HEK293 (cell line): Measurements from ENCODE around the gene CHD2.

ENCODE experiments used
- CTCF ChIA-PET: fragments of 350-600 bp; formaldehyde crosslinking; extraction: SDS; loops from one replicate; lab custom pipeline; 2021; ENCODE audit warnings: antibody characterized with exemption; lab: Yijun Ruan, JAX
- POLR2A ChIA-PET: fragments of 300-600 bp; formaldehyde crosslinking; extraction: SDS; loops from one replicate; lab custom pipeline; 2020; ENCODE audit warnings: antibody characterized with exemption, inconsistent platforms; lab: Yijun Ruan, JAX
- H3K27ac ChIP-seq: fragments of 200-500 bp; sonication (Bioruptor generic); 2 replicates; pipeline ENCODE4 v1.5.1; 2014; ENCODE audit warnings: low read depth, low read length, control low read depth, inconsistent platforms; ENCODE audit errors: extremely low read depth
- H3K36me3 ChIP-seq, 2 experiments: fragments of 200-500 bp in 1 of 2; sonication (Bioruptor generic) in 1 of 2; 1 replicate in 1 of 2; 2 replicates in 1 of 2; pipeline ENCODE4 v1.5.1; 2014 to 2017; ENCODE audit warnings: inconsistent platforms in 2 of 2, low read length in 2 of 2; ENCODE audit not compliant: control insufficient read depth in 2 of 2, insufficient read depth in 1 of 2
- H3K4me1 ChIP-seq: fragments of 200-500 bp; sonication (Bioruptor generic); 2 replicates; pipeline ENCODE4 v1.5.1; 2014; ENCODE audit warnings: mild to moderate bottlenecking, low read length, inconsistent platforms; ENCODE audit not compliant: control insufficient read depth, insufficient read depth
- H3K4me3 ChIP-seq: 2 replicates; pipeline ENCODE4 v1.5.1; 2011; ENCODE audit warnings: low read depth, mild to moderate bottlenecking, control low read depth, low read length, moderate library complexity
- H3K9me3 ChIP-seq: fragments of 200-500 bp; sonication (Bioruptor generic); 2 replicates; pipeline ENCODE4 v1.5.1; 2014; ENCODE audit warnings: low read depth, low read length, inconsistent platforms; ENCODE audit not compliant: control insufficient read depth, insufficient read depth
- BCL11A ChIP-seq: fragments of 450-650 bp; formaldehyde crosslinking; IDR thresholded peaks from 2 replicates; pipeline ENCODE4 v1.5.1; 2016; ENCODE audit warnings: low read depth, missing biosample characterization, missing genetic modification characterization
- GLIS1 ChIP-seq: fragments of 450-650 bp; formaldehyde crosslinking; IDR thresholded peaks from 2 replicates; pipeline ENCODE4 v1.5.1; 2016; ENCODE audit warnings: missing biosample characterization, missing genetic modification characterization
- HOXD13 ChIP-seq: sonication (generic); formaldehyde crosslinking; IDR thresholded peaks from 2 replicates; pipeline ENCODE4 v1.8.0; 2022; ENCODE audit warnings: missing genetic modification reagents, borderline replicate concordance
- KLF10 ChIP-seq: fragments of 450-650 bp; IDR thresholded peaks from 2 replicates; pipeline ENCODE4 v1.5.1; 2018; ENCODE audit warnings: missing biosample characterization, mild to moderate bottlenecking, missing genetic modification characterization
- KLF8 ChIP-seq: fragments of 450-650 bp; formaldehyde crosslinking; IDR thresholded peaks from 2 replicates; pipeline ENCODE4 v1.5.1; 2016; ENCODE audit warnings: missing biosample characterization, missing genetic modification characterization
- MEIS1 ChIP-seq: sonication (generic); formaldehyde crosslinking; IDR thresholded peaks from 2 replicates; pipeline ENCODE4 v1.8.1; 2022; ENCODE audit warnings: missing genetic modification reagents, mild to moderate bottlenecking, borderline replicate concordance
- PRDM10 ChIP-seq: fragments of 450-650 bp; formaldehyde crosslinking; IDR thresholded peaks from 2 replicates; pipeline ENCODE4 v1.5.1; 2016; ENCODE audit warnings: missing biosample characterization, missing genetic modification characterization
- ZBTB20 ChIP-seq: fragments of 450-650 bp; formaldehyde crosslinking; IDR thresholded peaks from 2 replicates; pipeline ENCODE4 v1.5.1; 2016; ENCODE audit warnings: missing biosample characterization, missing genetic modification characterization
- ZBTB21 ChIP-seq: fragments of 450-650 bp; formaldehyde crosslinking; IDR thresholded peaks from 2 replicates; pipeline ENCODE4 v1.5.1; 2017; ENCODE audit warnings: missing biosample characterization, missing genetic modification characterization
- ZBTB48 ChIP-seq: fragments of 450-650 bp; formaldehyde crosslinking; IDR thresholded peaks from 2 replicates; pipeline ENCODE4 v1.5.1; 2016; ENCODE audit warnings: missing biosample characterization, missing genetic modification characterization
- ZFHX2 ChIP-seq: fragments of 450-650 bp; formaldehyde crosslinking; conservative IDR thresholded peaks from 2 replicates; pipeline ENCODE4 v1.5.1; 2016; ENCODE audit warnings: missing biosample characterization, missing genetic modification characterization
- ZFP3 ChIP-seq: fragments of 450-650 bp; formaldehyde crosslinking; IDR thresholded peaks from 2 replicates; pipeline ENCODE4 v1.5.1; 2016; ENCODE audit warnings: low read depth, missing biosample characterization, missing genetic modification characterization
- ZNF214 ChIP-seq: fragments of 450-650 bp; formaldehyde crosslinking; IDR thresholded peaks from 2 replicates; pipeline ENCODE4 v1.5.1; 2017; ENCODE audit warnings: missing biosample characterization, mild to moderate bottlenecking, missing genetic modification characterization, borderline replicate concordance
- ZNF221 ChIP-seq: fragments of 450-650 bp; formaldehyde crosslinking; IDR thresholded peaks from 2 replicates; pipeline ENCODE4 v1.5.1; 2017; ENCODE audit warnings: missing biosample characterization, missing genetic modification characterization, borderline replicate concordance
- ZNF24 ChIP-seq: fragments of 450-650 bp; formaldehyde crosslinking; IDR thresholded peaks from 2 replicates; pipeline ENCODE4 v1.5.1; 2016; ENCODE audit warnings: missing biosample characterization, missing genetic modification characterization
- ZNF248 ChIP-seq: fragments of 450-650 bp; formaldehyde crosslinking; IDR thresholded peaks from 2 replicates; pipeline ENCODE4 v1.5.1; 2017; ENCODE audit warnings: missing biosample characterization, missing genetic modification characterization
- ZNF311 ChIP-seq: fragments of 450-650 bp; formaldehyde crosslinking; IDR thresholded peaks from 2 replicates; pipeline ENCODE4 v1.5.1; 2017; ENCODE audit warnings: missing biosample characterization, missing genetic modification characterization, borderline replicate concordance
- ZNF324 ChIP-seq: fragments of 450-650 bp; formaldehyde crosslinking; IDR thresholded peaks from 2 replicates; pipeline ENCODE4 v1.5.1; 2016; ENCODE audit warnings: missing biosample characterization, missing genetic modification characterization
- ZNF521 ChIP-seq: fragments of 450-650 bp; formaldehyde crosslinking; IDR thresholded peaks from 2 replicates; pipeline ENCODE4 v1.5.1; 2017; ENCODE audit warnings: missing biosample characterization, mild to moderate bottlenecking, missing genetic modification characterization
- ZNF530 ChIP-seq: fragments of 450-650 bp; formaldehyde crosslinking; IDR thresholded peaks from 2 replicates; pipeline ENCODE4 v1.5.1; 2016; ENCODE audit warnings: low read depth, missing biosample characterization, missing genetic modification characterization
- ZNF548 ChIP-seq: fragments of 450-650 bp; formaldehyde crosslinking; IDR thresholded peaks from 2 replicates; pipeline ENCODE4 v1.5.1; 2016; ENCODE audit warnings: missing biosample characterization, missing genetic modification characterization
- ZNF621 ChIP-seq: fragments of 450-650 bp; formaldehyde crosslinking; IDR thresholded peaks from 2 replicates; pipeline ENCODE4 v1.5.1; 2017; ENCODE audit warnings: missing biosample characterization, missing genetic modification characterization
- ZNF626 ChIP-seq: fragments of 450-650 bp; sonication (Bioruptor Pico); formaldehyde crosslinking; IDR thresholded peaks from 2 replicates; pipeline ENCODE4 v1.5.1; 2018; ENCODE audit warnings: missing biosample characterization, missing genetic modification characterization, inconsistent platforms
- ZNF654 ChIP-seq: fragments of 450-650 bp; formaldehyde crosslinking; IDR thresholded peaks from 2 replicates; pipeline ENCODE4 v1.5.1; 2016; ENCODE audit warnings: low read depth, missing biosample characterization, missing genetic modification characterization
- ZNF658 ChIP-seq: fragments of 450-650 bp; formaldehyde crosslinking; IDR thresholded peaks from 2 replicates; pipeline ENCODE4; 2016; ENCODE audit warnings: missing biosample characterization, missing genetic modification characterization
- ZNF664 ChIP-seq: fragments of 450-650 bp; formaldehyde crosslinking; IDR thresholded peaks from 2 replicates; pipeline ENCODE4 v1.5.1; 2016; ENCODE audit warnings: missing biosample characterization, missing genetic modification characterization
- ZNF701 ChIP-seq: fragments of 450-650 bp; formaldehyde crosslinking; IDR thresholded peaks from 2 replicates; pipeline ENCODE4 v1.5.1; 2016; ENCODE audit warnings: missing biosample characterization, missing genetic modification characterization
- ZNF785 ChIP-seq: fragments of 450-650 bp; formaldehyde crosslinking; IDR thresholded peaks from 2 replicates; pipeline ENCODE4 v1.5.1; 2016; ENCODE audit warnings: missing biosample characterization, missing genetic modification characterization
- ZNF791 ChIP-seq: fragments of 450-650 bp; formaldehyde crosslinking; IDR thresholded peaks from 2 replicates; pipeline ENCODE4 v1.5.1; 2016; ENCODE audit warnings: missing biosample characterization, missing genetic modification characterization
- ZSCAN16 ChIP-seq: fragments of 450-650 bp; formaldehyde crosslinking; IDR thresholded peaks from 2 replicates; pipeline ENCODE4 v1.5.1; 2016; ENCODE audit warnings: missing biosample characterization, missing genetic modification characterization
- ZSCAN4 ChIP-seq: fragments of 450-650 bp; formaldehyde crosslinking; IDR thresholded peaks from 2 replicates; pipeline ENCODE4 v1.5.1; 2017; ENCODE audit warnings: missing biosample characterization, missing genetic modification characterization

CHD2 gene

GRCh38 chr15:93048426-93048721 lies 148.2 kb downstream of the CHD2 start (continued):
- TF ChIP-seq PRDM10 (tag by site-specific recombination) (no peak), ZNF654 (tag by site-specific recombination) (no peak), ZNF701 (tag by site-specific recombination) (no peak), BCL11A (no peak), ZSCAN16 (tag by site-specific recombination) (no peak), ZNF324 (tag by site-specific recombination) (no peak), KLF10 (tag by site-specific recombination) (no peak), ZNF548 (tag by site-specific recombination) (no peak), ZNF658 (tag by site-specific recombination) (no peak)

GRCh38 chr15:93048759-93049161 lies 148.6 kb downstream of the CHD2 start:
- H3K36me3 ChIP-seq = peaks cover 0 to 77% of the 10 kb centered on the region in 2 experiments; a peak in 2 of 3 replicates
- ChIA-PET CTCF (no interaction called here), POLR2A (no interaction called here)
- no peaks in the 10 kb centered on the region for H3K4me1 ChIP-seq
- H3K27ac ChIP-seq = no peak overlapping the region
- H3K9me3 ChIP-seq = no peaks in the 10 kb centered on the region
- TF ChIP-seq ZBTB20 (tag by site-specific recombination) (no peak), ZNF530 (tag by site-specific recombination) (no peak), ZFHX2 (tag by site-specific recombination) (peak; percentile 41), ZNF324 (tag by site-specific recombination) (no peak)
- H3K4me3 ChIP-seq = no peak overlapping the region

GRCh38 chr15:93049233-93049632 lies 149.1 kb downstream of the CHD2 start:
- TF ChIP-seq ZBTB48 (tag by site-specific recombination) = no peak
- no peak for TF ChIP-seq HOXD13 (CRISPR knock-in tag)
- no peak for TF ChIP-seq ZNF664 (tag by site-specific recombination)
- TF ChIP-seq ZNF24 (tag by site-specific recombination) = no peak
- TF ChIP-seq ZNF626 (tag by site-specific recombination) = no peak
- TF ChIP-seq KLF8 = no peak
- TF ChIP-seq ZNF221 (tag by site-specific recombination) = no peak
- TF ChIP-seq ZFHX2 (tag by site-specific recombination) = no peak
- TF ChIP-seq ZNF785 (tag by site-specific recombination) = no peak
- TF ChIP-seq ZNF621 (tag by site-specific recombination) = no peak
- TF ChIP-seq ZBTB21 (tag by site-specific recombination) = no peak
- TF ChIP-seq ZNF214 = no peak
- TF ChIP-seq ZNF248 = no peak
- no peak for TF ChIP-seq ZSCAN4
- no peak for TF ChIP-seq ZNF521 (tag by site-specific recombination)
- TF ChIP-seq GLIS1 (tag by site-specific recombination) = no peak
- TF ChIP-seq ZNF791 = no peak
- TF ChIP-seq ZFP3 (tag by site-specific recombination) = no peak
- TF ChIP-seq ZNF311 (tag by site-specific recombination) = no peak
- no peak for TF ChIP-seq MEIS1
- H3K4me3 ChIP-seq = no peak overlapping the region
- H3K9me3 ChIP-seq = no peaks in the 10 kb centered on the region
- no peak overlapping the region for H3K27ac ChIP-seq
- peaks cover 0 to 75% of the 10 kb centered on the region in 2 experiments; a peak in 2 of 3 replicates for H3K36me3 ChIP-seq
- ChIA-PET POLR2A (no interaction called here), CTCF (no interaction called here)
- no peaks in the 10 kb centered on the region for H3K4me1 ChIP-seq
